Activated naive CD4-positive, alpha-beta T cell treated with Interleukin-2 at 50 U/mL for 16 hours (primary cell): ENCODE data around the gene MRNIP.
"Not testable (repeated sequence)": the region's sequence is repeated elsewhere in the genome, so short reads cannot be mapped to it uniquely, and the experiment has no call there.

ENCODE experiments used
- DNase-seq: peaks from one replicate; pipeline ENCODE4 v3.0.0-alpha.2; 2020

MRNIP gene

GRCh38 chr5:179837076-179838011, 21.3 kb downstream of the MRNIP start:
- no peak for DNase-seq

GRCh38 chr5:179836225-179837019, 22.2 kb downstream of the MRNIP start:
- peak; percentile 62 for DNase-seq

GRCh38 chr5:179834871-179835270, 23.7 kb downstream of the MRNIP start:
- DNase-seq: not testable (repeated sequence)

GRCh38 chr5:179834120-179834519, 24.5 kb downstream of the MRNIP start:
- DNase-seq: no peak

GRCh38 chr5:179833709-179834070, 24.9 kb downstream of the MRNIP start:
- no peak for DNase-seq

- no peak for DNase-seq
These were observed 25.4 kb downstream of the MRNIP start for GRCh38 chr5:179833056-179833708.

GRCh38 chr5:179832039-179832745, 26.4 kb downstream of the MRNIP start:
- no peak for DNase-seq

GRCh38 chr5:179830818-179831468, 27.7 kb downstream of the MRNIP start:
- DNase-seq: no peak

GRCh38 chr5:179829732-179830435, 28.7 kb downstream of the MRNIP start:
- DNase-seq: no peak

- DNase-seq: no peak
These were observed 29.7 kb downstream of the MRNIP start for GRCh38 chr5:179828756-179829421.

GRCh38 chr5:179827680-179828079, 30.9 kb downstream of the MRNIP start:
- DNase-seq: peak; percentile 53

GRCh38 chr5:179825655-179826182, 32.9 kb downstream of the MRNIP start:
- DNase-seq: no peak

- DNase-seq: no peak
These were observed 33.9 kb downstream of the MRNIP start for GRCh38 chr5:179824745-179825112.

- no peak for DNase-seq
These were observed 34.5 kb downstream of the MRNIP start for GRCh38 chr5:179823937-179824744.

- DNase-seq: no peak
These were observed 36.1 kb downstream of the MRNIP start for GRCh38 chr5:179822444-179822990.

- no peak for DNase-seq
These were observed 36.6 kb downstream of the MRNIP start for GRCh38 chr5:179822059-179822432.

GRCh38 chr5:179821298-179822058, 37.1 kb downstream of the MRNIP start:
- DNase-seq: peak; percentile 88

GRCh38 chr5:179820483-179821297, 37.9 kb downstream of the MRNIP start, which contains the start of gene SQSTM1:
Gene SQSTM1 (plus strand): TSS chr5:179820905. CDS start chr5:179820937, 32 bp downstream.
- DNase-seq: peak; percentile 82
